Measurements from ENCODE around the gene IL1F10.

DNA sequence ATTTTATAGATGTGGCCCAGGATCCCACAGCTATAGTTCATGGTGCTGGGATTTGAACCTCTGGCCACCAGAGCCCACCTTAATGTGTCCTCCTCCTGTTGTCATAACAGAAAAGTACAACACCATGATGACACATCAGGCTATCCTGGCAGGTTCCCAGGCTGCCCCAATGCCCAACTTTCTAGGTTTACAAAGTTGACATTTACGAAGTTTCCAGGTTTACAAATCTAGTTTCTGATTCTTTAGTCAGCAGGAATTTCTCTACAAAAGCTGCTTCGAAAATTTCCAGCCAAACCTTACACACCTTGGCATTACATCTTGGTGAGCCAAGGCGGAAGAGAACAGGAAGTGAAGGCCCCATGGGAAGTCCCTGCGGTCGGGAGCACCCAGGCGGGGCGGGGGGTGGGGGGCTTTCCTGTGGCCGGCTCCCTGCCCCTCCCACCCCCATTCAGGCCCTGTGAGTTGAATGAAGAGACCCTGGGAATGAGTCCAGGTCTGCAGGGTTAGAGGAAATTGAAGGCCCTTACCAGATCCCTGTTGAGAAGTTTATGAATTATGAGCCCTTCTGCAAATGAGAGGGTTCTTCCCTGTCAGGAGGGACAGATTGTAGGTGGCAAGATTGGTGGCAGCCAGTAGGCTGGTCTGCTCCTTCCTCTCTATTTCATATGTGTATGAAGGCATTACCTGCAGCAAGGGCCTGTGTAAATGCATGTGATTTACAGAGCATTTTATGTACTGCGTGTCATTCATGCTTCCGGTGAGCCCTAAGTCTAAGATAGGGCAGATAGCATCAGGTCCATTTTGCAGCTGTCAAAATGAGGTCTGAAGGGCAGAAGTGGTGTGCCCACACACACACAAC is 48.6 kb downstream of the IL1F10 start:
- TF ChIP-seq POLR2AphosphoS5 (IDR thresholded peaks at IDR 0.05) (no peak), POLR2A (IDR thresholded peaks at IDR 0.05) (no peak)
- TF ChIP-seq, protein P1, sequence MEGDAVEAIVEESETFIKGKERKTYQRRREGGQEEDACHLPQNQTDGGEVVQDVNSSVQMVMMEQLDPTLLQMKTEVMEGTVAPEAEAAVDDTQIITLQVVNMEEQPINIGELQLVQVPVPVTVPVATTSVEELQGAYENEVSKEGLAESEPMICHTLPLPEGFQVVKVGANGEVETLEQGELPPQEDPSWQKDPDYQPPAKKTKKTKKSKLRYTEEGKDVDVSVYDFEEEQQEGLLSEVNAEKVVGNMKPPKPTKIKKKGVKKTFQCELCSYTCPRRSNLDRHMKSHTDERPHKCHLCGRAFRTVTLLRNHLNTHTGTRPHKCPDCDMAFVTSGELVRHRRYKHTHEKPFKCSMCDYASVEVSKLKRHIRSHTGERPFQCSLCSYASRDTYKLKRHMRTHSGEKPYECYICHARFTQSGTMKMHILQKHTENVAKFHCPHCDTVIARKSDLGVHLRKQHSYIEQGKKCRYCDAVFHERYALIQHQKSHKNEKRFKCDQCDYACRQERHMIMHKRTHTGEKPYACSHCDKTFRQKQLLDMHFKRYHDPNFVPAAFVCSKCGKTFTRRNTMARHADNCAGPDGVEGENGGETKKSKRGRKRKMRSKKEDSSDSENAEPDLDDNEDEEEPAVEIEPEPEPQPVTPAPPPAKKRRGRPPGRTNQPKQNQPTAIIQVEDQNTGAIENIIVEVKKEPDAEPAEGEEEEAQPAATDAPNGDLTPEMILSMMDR (IDR thresholded peaks at IDR 0.05), result no peak
